Measurements from ENCODE around the gene EFL1.

DNA sequence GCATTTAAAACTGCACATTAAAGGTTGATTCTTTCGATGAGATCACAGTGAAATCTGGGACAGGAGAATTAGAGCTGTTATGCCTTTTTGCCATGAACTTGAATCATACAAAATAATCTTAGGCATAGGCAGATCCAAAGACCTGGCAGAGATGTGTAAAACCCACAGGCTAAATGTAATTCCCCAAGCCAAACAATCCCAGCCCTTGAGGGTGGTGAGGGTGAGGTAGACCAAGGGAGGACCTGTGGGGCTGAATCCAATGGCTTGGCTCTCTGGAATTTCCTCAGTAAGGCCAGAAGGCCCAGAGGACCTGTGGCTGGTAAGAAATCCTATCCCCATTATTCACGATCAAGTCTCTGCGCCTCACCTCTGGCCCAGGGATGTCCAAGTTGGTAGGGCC, 136.2 kb downstream of the EFL1 start:
- no peak for TF ChIP-seq POLR2A (IDR thresholded peaks at IDR 0.05)
- TF ChIP-seq CTCF (IDR thresholded peaks at IDR 0.05), result no peak
